Chondrocyte (in vitro differentiated cells): Measurements from ENCODE around the gene AAK1. TPM values are rescaled to one million over a fixed set of nuclear protein-coding genes. Genes with fewer than 3 reads are reported as not detected.
"Not testable (repeated sequence)": the region's sequence is repeated elsewhere in the genome, so short reads cannot be mapped to it uniquely, and the experiment has no call there.

Source experiments
- DNase-seq: peaks from one replicate; pipeline ENCODE4 v3.0.0; 2021; ENCODE audit warnings: mixed read lengths, low spot score
- H3K27ac Mint-ChIP-seq: one replicate; pipeline ENCODE4 v1.8.0; 2021; ENCODE audit warnings: mild to moderate bottlenecking, moderate library complexity, mixed read lengths; ENCODE audit not compliant: unreplicated experiment
- H3K27me3 Mint-ChIP-seq: 2 replicates; pipeline ENCODE4 v1.8.0; 2021; ENCODE audit warnings: low read depth, mixed read lengths
- H3K36me3 Mint-ChIP-seq: 2 replicates; pipeline ENCODE4 v1.8.0; 2021; ENCODE audit warnings: low read depth, mixed read lengths
- H3K4me1 Mint-ChIP-seq: 2 replicates; pipeline ENCODE4 v1.8.0; 2021; ENCODE audit warnings: low read depth, mild to moderate bottlenecking, mixed read lengths
- H3K4me3 Mint-ChIP-seq: one replicate; pipeline ENCODE4 v1.8.0; 2021; ENCODE audit warnings: mild to moderate bottlenecking, moderate library complexity, mixed read lengths; ENCODE audit not compliant: unreplicated experiment
- H3K9me3 Mint-ChIP-seq: 2 replicates; pipeline ENCODE4 v1.8.0; 2021; ENCODE audit warnings: low read depth, mixed read lengths
- total RNA-seq: library from RNA; stranded (reverse); gene quantifications from 3 replicates; pipeline ENCODE4 v1.2.1, GENCODE V29; 2021
- TF ChIP-seq, protein P1 (sequence below): fragments of 200-600 bp; sonication (generic); IDR thresholded peaks from 2 replicates; pipeline ENCODE4 v1.5.0; 2021; ENCODE audit warnings: antibody characterized with exemption, mild to moderate bottlenecking, moderate library complexity

Gene AAK1
- total RNA-seq, 1 donor from 2014 or later: 97.2 TPM

GRCh38 chr2:69422198-69422597, 221.3 kb downstream of the AAK1 start:
- Mint-ChIP-seq H3K4me3 (no peak overlapping the region), H3K27me3 (no peaks in the 10 kb centered on the region), H3K27ac (peak overlapping the region; percentile 12), H3K9me3 (no peaks in the 10 kb centered on the region), H3K36me3 (peaks cover 13% of the 10 kb centered on the region), H3K4me1 (no peaks in the 10 kb centered on the region)
- DNase-seq: no peak
- TF ChIP-seq, protein P1, sequence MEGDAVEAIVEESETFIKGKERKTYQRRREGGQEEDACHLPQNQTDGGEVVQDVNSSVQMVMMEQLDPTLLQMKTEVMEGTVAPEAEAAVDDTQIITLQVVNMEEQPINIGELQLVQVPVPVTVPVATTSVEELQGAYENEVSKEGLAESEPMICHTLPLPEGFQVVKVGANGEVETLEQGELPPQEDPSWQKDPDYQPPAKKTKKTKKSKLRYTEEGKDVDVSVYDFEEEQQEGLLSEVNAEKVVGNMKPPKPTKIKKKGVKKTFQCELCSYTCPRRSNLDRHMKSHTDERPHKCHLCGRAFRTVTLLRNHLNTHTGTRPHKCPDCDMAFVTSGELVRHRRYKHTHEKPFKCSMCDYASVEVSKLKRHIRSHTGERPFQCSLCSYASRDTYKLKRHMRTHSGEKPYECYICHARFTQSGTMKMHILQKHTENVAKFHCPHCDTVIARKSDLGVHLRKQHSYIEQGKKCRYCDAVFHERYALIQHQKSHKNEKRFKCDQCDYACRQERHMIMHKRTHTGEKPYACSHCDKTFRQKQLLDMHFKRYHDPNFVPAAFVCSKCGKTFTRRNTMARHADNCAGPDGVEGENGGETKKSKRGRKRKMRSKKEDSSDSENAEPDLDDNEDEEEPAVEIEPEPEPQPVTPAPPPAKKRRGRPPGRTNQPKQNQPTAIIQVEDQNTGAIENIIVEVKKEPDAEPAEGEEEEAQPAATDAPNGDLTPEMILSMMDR: no peak

DNA sequence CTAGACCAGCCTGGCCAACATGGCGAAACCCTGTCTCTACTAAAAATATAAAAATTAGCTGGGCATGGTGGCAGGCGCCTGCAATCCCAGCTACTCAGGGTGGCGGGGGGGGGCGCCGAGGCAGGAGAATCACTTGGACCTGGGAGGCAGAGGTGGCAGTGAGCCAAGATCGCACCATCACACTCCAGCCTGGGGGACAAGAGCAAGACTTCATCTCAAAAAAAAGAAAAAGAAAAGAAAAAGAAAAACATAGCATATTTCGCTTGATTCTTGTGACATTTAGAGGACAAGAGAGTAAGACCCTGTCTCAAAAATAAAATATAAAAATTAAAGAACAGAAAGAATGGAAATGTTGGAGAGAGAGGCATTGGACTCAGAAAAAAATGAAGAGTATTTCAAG, 224.4 kb downstream of the AAK1 start:
- H3K27me3 Mint-ChIP-seq, H3K27ac Mint-ChIP-seq, H3K4me1 Mint-ChIP-seq, H3K4me3 Mint-ChIP-seq, H3K9me3 Mint-ChIP-seq, DNase-seq: not testable (repeated sequence)
- H3K36me3 Mint-ChIP-seq: peaks cover 15% of the 10 kb centered on the region

GRCh38 chr2:69416147-69416546, 227.4 kb downstream of the AAK1 start:
- no peaks in the 10 kb centered on the region for H3K9me3 Mint-ChIP-seq
- no peaks in the 10 kb centered on the region for H3K27me3 Mint-ChIP-seq
- no peak overlapping the region for H3K27ac Mint-ChIP-seq
- no peak for DNase-seq
- TF ChIP-seq, protein P1: no peak
- peaks cover 14% of the 10 kb centered on the region for H3K36me3 Mint-ChIP-seq
- H3K4me3 Mint-ChIP-seq: no peak overlapping the region
- no peaks in the 10 kb centered on the region for H3K4me1 Mint-ChIP-seq

Other genes with a start within 250 kb of the AAK1 start
- gene NFU1, start 206.3 kb downstream of the AAK1 start, total RNA-seq: 40.7 to 42.5 TPM (median 40.7 TPM) in 3 replicates
- 88.1 to 100 TPM (median 99.0 TPM) in 3 replicates for gene ANXA4, start 98.4 kb upstream of the AAK1 start, total RNA-seq
- 13.6 to 20.7 TPM (median 13.6 TPM) in 3 replicates for gene GMCL1, start 185.9 kb upstream of the AAK1 start, total RNA-seq